H1 (cell line): Measurements from ENCODE around the gene CLEC4E. TPM values are rescaled to one million over a fixed set of nuclear protein-coding genes. Genes with fewer than 3 reads are reported as not detected.
"Not testable (repeated sequence)": the region's sequence is repeated elsewhere in the genome, so short reads cannot be mapped to it uniquely, and the experiment has no call there.

ENCODE experiments used
- CTCF ChIA-PET: fragments of 300-600 bp; sonication (Branson Sonifier 250); formaldehyde crosslinking; loops from one replicate; lab custom pipeline; 2021; ENCODE audit not compliant: partially characterized antibody; lab: Charles Lee
- POLR2A ChIA-PET: fragments of 300-600 bp; sonication (Branson Sonifier 250); formaldehyde crosslinking; loops from one replicate; lab custom pipeline; 2021; ENCODE audit warnings: inconsistent platforms; ENCODE audit not compliant: partially characterized antibody; lab: Charles Lee
- DNase-seq, 2 experiments: peaks; one replicate each; pipeline versions ENCODE4 v3.0.0 to v3.0.0-alpha.2; 2010 to 2022; ENCODE audit warnings: low spot score in 2 of 2, low read depth in 1 of 2, mixed read lengths in 1 of 2
- FAIRE-seq: peaks from 2 replicates; lab custom pipeline; 2011; peaks lifted over from hg19 to GRCh38; lab: Jason Lieb, UNC
- H2AFZ ChIP-seq: 2 replicates; pipeline ENCODE4 v1.8.1; 2012; ENCODE audit warnings: low read length, inconsistent platforms
- H2AK5ac ChIP-seq: 2 replicates; pipeline ENCODE4 v1.6.1; 2013; ENCODE audit warnings: low read depth, low read length
- H2BK120ac ChIP-seq: replicated peaks from 2 replicates; pipeline ENCODE3; 2013; ENCODE audit warnings: low read depth, low read length, inconsistent platforms
- H2BK12ac ChIP-seq: 2 replicates; pipeline ENCODE4 v1.6.1; 2013; ENCODE audit warnings: low read depth, low read length
- H2BK15ac ChIP-seq: 2 replicates; pipeline ENCODE4 v1.6.1; 2013; ENCODE audit warnings: low read length
- H2BK20ac ChIP-seq: 2 replicates; pipeline ENCODE4 v1.6.1; 2013; ENCODE audit warnings: low read length
- H2BK5ac ChIP-seq: 2 replicates; pipeline ENCODE4 v1.6.1; 2013; ENCODE audit warnings: low read depth, low read length
- H3K14ac ChIP-seq: 2 replicates; pipeline ENCODE4 v1.6.1; 2013; ENCODE audit warnings: inconsistent platforms; ENCODE audit not compliant: insufficient read length
- H3K18ac ChIP-seq: 2 replicates; pipeline ENCODE4 v1.6.1; 2013; ENCODE audit warnings: low read length; ENCODE audit errors: extremely low read depth
- H3K23ac ChIP-seq: 2 replicates; pipeline ENCODE4 v1.6.1; 2013; ENCODE audit warnings: inconsistent platforms; ENCODE audit not compliant: insufficient read length
- H3K23me2 ChIP-seq: 2 replicates; pipeline ENCODE4 v1.6.1; 2013; ENCODE audit warnings: low read depth, low read length
- H3K27ac ChIP-seq: 2 replicates; pipeline ENCODE4 v1.6.1; 2011; ENCODE audit warnings: low read depth, low read length, inconsistent platforms
- H3K27me3 ChIP-seq, 4 experiments: replicated peaks in 1 of 4; 1 replicate in 1 of 4; 2 replicates in 3 of 4; pipeline versions ENCODE4 v1.6.1 to v1.8.1; 2011 to 2013; ENCODE audit warnings: low read length in 3 of 4, mild to moderate bottlenecking in 3 of 4, inconsistent platforms in 2 of 4, mixed read lengths in 2 of 4, moderate library complexity in 1 of 4; ENCODE audit not compliant: control insufficient read depth in 3 of 4, insufficient read depth in 3 of 4; ENCODE audit errors: extremely low read depth in 1 of 4
- H3K36me3 ChIP-seq, 4 experiments: 2 replicates each; pipeline versions ENCODE4 v1.6.1 to v1.8.1; 2011 to 2013; ENCODE audit warnings: mild to moderate bottlenecking in 4 of 4, low read length in 3 of 4, moderate library complexity in 2 of 4, control low read depth in 1 of 4, inconsistent platforms in 1 of 4; ENCODE audit not compliant: insufficient read depth in 4 of 4, control insufficient read depth in 2 of 4
- H3K4ac ChIP-seq: replicated peaks from 2 replicates; pipeline ENCODE3; 2013; ENCODE audit warnings: low read length, low read depth, mixed read lengths, inconsistent platforms; ENCODE audit not compliant: insufficient read length
- H3K4me1 ChIP-seq, 4 experiments: replicated peaks in 1 of 4; 1 replicate in 1 of 4; 2 replicates in 3 of 4; pipeline versions ENCODE4 v1.6.1 to v1.8.1; 2011 to 2013; ENCODE audit warnings: low read length in 3 of 4, inconsistent platforms in 2 of 4, mixed read lengths in 1 of 4; ENCODE audit not compliant: insufficient read depth in 4 of 4, control insufficient read depth in 3 of 4
- H3K4me2 ChIP-seq, 2 experiments: 2 replicates each; pipeline versions ENCODE4 v1.6.1 to v1.8.1; 2011 to 2013; ENCODE audit warnings: low read depth in 2 of 2, low read length in 2 of 2, control low read depth in 1 of 2, inconsistent platforms in 1 of 2, mild to moderate bottlenecking in 1 of 2; ENCODE audit not compliant: insufficient read depth in 1 of 2
- H3K4me3 ChIP-seq, 4 experiments: fragments of 200-600, 300-600 bp in 1 of 4; sonication (generic), shearing (Covaris generic), sonication (Bioruptor Twin) in 1 of 4; 2 replicates each; pipeline versions ENCODE4 v1.5.1 to v1.8.1; 2011 to 2016; ENCODE audit warnings: low read length in 4 of 4, low read depth in 3 of 4, control low read depth in 2 of 4, inconsistent platforms in 2 of 4, mild to moderate bottlenecking in 2 of 4, mixed read lengths in 1 of 4, moderate library complexity in 1 of 4; ENCODE audit not compliant: insufficient read depth in 2 of 4; ENCODE audit errors: extremely low read depth in 1 of 4
- H3K56ac ChIP-seq: replicated peaks from 2 replicates; pipeline ENCODE3; 2013; ENCODE audit warnings: low read depth, mild to moderate bottlenecking, mixed read lengths, low read length, inconsistent platforms; ENCODE audit not compliant: insufficient read length
- H3K79me1 ChIP-seq: 2 replicates; pipeline ENCODE4 v1.6.1; 2013; ENCODE audit warnings: low read depth, low read length, control low read depth
- H3K79me2 ChIP-seq, 2 experiments: 2 replicates each; pipeline versions ENCODE4 v1.6.1 to v1.8.1; 2012 to 2013; ENCODE audit warnings: low read length in 2 of 2, mild to moderate bottlenecking in 2 of 2, inconsistent platforms in 1 of 2; ENCODE audit not compliant: insufficient read depth in 2 of 2, control insufficient read depth in 1 of 2
- H3K9ac ChIP-seq, 4 experiments: replicated peaks in 1 of 4; 1 replicate in 1 of 4; 2 replicates in 3 of 4; pipeline versions ENCODE4 v1.6.1 to v1.8.1; 2011 to 2013; ENCODE audit warnings: low read depth in 3 of 4, low read length in 3 of 4, control low read depth in 2 of 4, mild to moderate bottlenecking in 2 of 4, moderate library complexity in 2 of 4, inconsistent platforms in 1 of 4; ENCODE audit errors: extremely low read depth in 1 of 4
- H3K9me3 ChIP-seq, 2 experiments: 2 replicates each; pipeline versions ENCODE4 v1.6.1 to v1.8.1; 2012 to 2013; ENCODE audit warnings: mild to moderate bottlenecking in 2 of 2, moderate library complexity in 2 of 2, control low read depth in 1 of 2, inconsistent platforms in 1 of 2, low read depth in 1 of 2, low read length in 1 of 2, mixed read lengths in 1 of 2; ENCODE audit not compliant: insufficient read depth in 2 of 2
- H4K20me1 ChIP-seq, 2 experiments: replicated peaks in 1 of 2; 2 replicates each; pipeline versions ENCODE3 to v1.8.1; 2011 to 2013; ENCODE audit warnings: inconsistent platforms in 2 of 2, low read length in 2 of 2, mild to moderate bottlenecking in 1 of 2; ENCODE audit not compliant: insufficient read depth in 2 of 2, control insufficient read depth in 1 of 2
- H4K5ac ChIP-seq: 2 replicates; pipeline ENCODE4 v1.6.1; 2013; ENCODE audit warnings: low read length, low read depth, mixed read lengths, inconsistent platforms; ENCODE audit not compliant: insufficient read length
- H4K8ac ChIP-seq: 2 replicates; pipeline ENCODE4 v1.8.0; 2013; ENCODE audit warnings: mild to moderate bottlenecking, moderate library complexity, low read length, inconsistent platforms; ENCODE audit not compliant: insufficient read depth; ENCODE audit errors: extremely low read depth
- H4K91ac ChIP-seq: replicated peaks from 2 replicates; pipeline ENCODE3; 2013; ENCODE audit warnings: low read length, mixed read lengths, inconsistent platforms; ENCODE audit not compliant: insufficient read length
- WGBS, 2 experiments: shearing (Covaris generic) in 1 of 2; methylation state at CpG; one replicate each; pipeline versions ENCODE4 v1.1.6 to v1.1.7; 2013 to 2015; ENCODE audit warnings: low lambda C conversion rate in 2 of 2, mixed read lengths in 2 of 2, inconsistent platforms in 1 of 2, low coverage in 1 of 2, missing lambda C conversion rate in 1 of 2; ENCODE audit not compliant: insufficient replicate concordance in 2 of 2, insufficient coverage in 1 of 2, insufficient read length in 1 of 2; ENCODE audit errors: extremely low coverage in 1 of 2, missing lambda C conversion rate in 1 of 2; 5-methylcytosine and 5-hydroxymethylcytosine counted together
- polyA plus RNA-seq, 7 experiments: library from polyadenylated mRNA; depleted of rRNA in 3 of 7; stranded (reverse) in 5 of 7; unstranded in 2 of 7; fragments of >200 nt in 5 of 7; fragments of 200-250 nt in 2 of 7; gene quantifications; 1 replicate in 5 of 7; 2 replicates in 1 of 7; 4 replicates in 1 of 7; pipeline versions ENCODE4 v1.2.1 to v1.2.3, GENCODE V29; 2011 to 2013; ENCODE audit warnings: missing spikeins in 2 of 7, mixed read lengths in 2 of 7
- total RNA-seq: library from RNA; stranded (reverse); fragmentation: NEBNext Ultra II Directional; extraction: Animal tissue kit (Norgen Biotek cat#: 25700); gene quantifications from 2 replicates; pipeline ENCODE4 v1.2.1, GENCODE V29; 2021

CLEC4E gene
- total and polyA plus RNA-seq, 2 of the 8 experiments (the other 6 are each of a cell fraction or from before 2014, with no cell fraction given) = 0.03 TPM; not detected in 1

DNA sequence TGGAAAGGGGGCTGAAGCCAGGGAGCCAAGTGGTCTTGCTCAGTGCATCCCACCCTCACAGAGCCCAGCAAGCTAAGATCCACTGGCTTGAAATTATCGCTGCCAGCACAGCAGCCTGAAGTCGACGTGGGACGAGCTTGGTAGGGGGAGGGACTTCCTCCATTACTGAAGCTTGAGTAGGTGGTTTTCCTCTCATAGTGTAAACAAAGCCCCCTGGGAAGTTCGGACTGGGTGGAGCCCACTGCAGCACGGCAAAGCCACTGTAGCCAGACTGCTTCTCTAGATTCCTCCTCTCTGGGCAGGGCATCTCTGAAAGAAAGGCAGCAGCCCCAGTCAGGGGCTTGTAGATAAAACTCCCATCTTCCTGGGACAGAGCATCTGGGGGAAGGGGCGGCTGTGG, 44.6 kb downstream of the CLEC4E start:
- H2BK15ac ChIP-seq, H3K23ac ChIP-seq, H3K9me3 ChIP-seq, H3K4me3 ChIP-seq, H3K56ac ChIP-seq, H3K14ac ChIP-seq, H2AK5ac ChIP-seq, H3K79me2 ChIP-seq, H3K4me2 ChIP-seq, H2BK12ac ChIP-seq, H4K20me1 ChIP-seq, H3K9ac ChIP-seq, FAIRE-seq, H3K4me1 ChIP-seq, DNase-seq, H2BK20ac ChIP-seq, H2BK5ac ChIP-seq, H3K79me1 ChIP-seq, H3K27ac ChIP-seq, H3K23me2 ChIP-seq, H3K36me3 ChIP-seq, H3K4ac ChIP-seq, H2BK120ac ChIP-seq, POLR2A ChIA-PET, H4K91ac ChIP-seq, H3K27me3 ChIP-seq: not testable (repeated sequence)
- H3K18ac ChIP-seq = 0 out of 2 replicates have a peak overlapping the region, but pooled peaks have one; percentile 25
- CTCF ChIA-PET = interaction anchor here (0.5 to 1.1 kb wide), 5 partner anchors 13 to 152 kb away, joined by 3 to 4 read pairs (median 3); no protein-coding TSS in a partner anchor
- 83% methylated on average over 7 of the region's 7 CpGs; no CpG with 5 or more reads in 1 of the 2 experiments for WGBS, 2 experiments
- peak overlapping the region; percentile 36 for H4K5ac ChIP-seq
- H4K8ac ChIP-seq = peak overlapping the region; percentile 65
- H2AFZ ChIP-seq = peak overlapping the region; percentile 94; the same call in 1 of the 2 replicates

DNA sequence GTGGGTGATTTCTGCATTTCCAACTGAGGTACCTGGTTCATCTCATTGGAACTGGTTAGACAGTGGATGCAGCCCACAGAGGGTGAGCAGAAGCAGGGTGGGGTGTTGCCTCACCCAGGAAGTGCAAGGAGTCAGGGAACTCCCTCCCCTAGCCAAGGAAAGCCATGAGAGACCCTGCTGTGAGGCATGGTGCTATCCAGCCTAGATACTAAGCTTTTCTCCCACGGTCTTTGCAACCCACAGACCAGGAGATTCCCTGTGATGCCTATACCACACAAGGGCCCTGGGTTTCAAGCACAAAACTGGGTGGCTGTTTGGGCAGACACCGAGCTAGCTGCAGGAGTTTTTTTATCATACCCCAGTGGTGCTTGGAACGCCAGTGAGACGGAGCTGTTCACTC, 45.0 kb downstream of the CLEC4E start:
- H3K27ac ChIP-seq, H3K14ac ChIP-seq, H3K4me2 ChIP-seq, DNase-seq, H3K79me1 ChIP-seq, H3K4me3 ChIP-seq, H2BK12ac ChIP-seq, H3K4ac ChIP-seq, H2BK20ac ChIP-seq, H3K9ac ChIP-seq, H4K20me1 ChIP-seq, H3K56ac ChIP-seq, H3K36me3 ChIP-seq, H3K79me2 ChIP-seq, H2AK5ac ChIP-seq, H3K9me3 ChIP-seq, H2BK120ac ChIP-seq, FAIRE-seq, H3K23me2 ChIP-seq, POLR2A ChIA-PET, H4K91ac ChIP-seq, H3K4me1 ChIP-seq, H3K27me3 ChIP-seq, H2BK15ac ChIP-seq, H3K23ac ChIP-seq, H2BK5ac ChIP-seq: not testable (repeated sequence)
- CTCF ChIA-PET = interaction anchor here (0.5 to 1.1 kb wide), 4 partner anchors 13 to 114 kb away, joined by 3 to 4 read pairs (median 4); no protein-coding TSS in a partner anchor
- H4K8ac ChIP-seq = peak overlapping the region; percentile 65; the same call in 1 of the 2 replicates
- 89% methylated on average over 4 of the region's 4 CpGs; no CpG with 5 or more reads in 1 of the 2 experiments for WGBS, 2 experiments
- peak overlapping the region; percentile 94; the same call in 1 of the 2 replicates for H2AFZ ChIP-seq
- peak overlapping the region; percentile 36 for H4K5ac ChIP-seq
- H3K18ac ChIP-seq = 0 out of 2 replicates have a peak overlapping the region, but pooled peaks have one; percentile 25
